Measurements from ENCODE around the gene GP1BA.

The GP1BA gene

GRCh38 chr17:4973256-4974114 is 41.4 kb downstream of the GP1BA start:
- DNase-seq (ENCODE audit: low read depth in 2 of 2): no peak

DNA sequence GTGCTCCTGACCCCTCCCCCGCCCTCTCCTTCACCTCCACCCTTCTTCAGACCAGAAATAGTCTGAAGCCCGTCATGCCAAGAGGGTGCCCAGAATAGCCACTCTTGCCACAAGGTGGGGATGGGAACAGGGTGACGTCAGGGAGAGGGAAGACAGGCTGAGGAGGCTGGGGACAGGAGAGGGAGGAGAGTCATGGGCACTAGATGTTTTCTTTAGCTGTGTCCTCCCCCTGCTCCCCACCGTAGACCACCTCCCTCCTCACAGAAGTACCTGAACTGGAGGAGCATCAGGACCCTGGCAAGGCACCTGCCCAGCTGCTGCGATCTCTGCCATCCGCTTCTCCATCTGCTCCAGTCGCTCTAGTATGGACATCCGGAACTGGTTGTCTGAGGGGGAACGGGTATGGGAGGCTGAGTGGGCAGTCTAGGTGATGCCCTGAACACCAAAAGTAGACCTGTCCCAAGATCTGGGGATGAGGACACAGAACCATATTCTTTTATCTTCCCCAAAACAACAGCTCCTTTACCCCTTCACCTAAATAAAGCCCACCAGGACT is 42.1 kb downstream of the GP1BA start:
- DNase-seq (ENCODE audit: low read depth in 2 of 2): no peak

- DNase-seq (ENCODE audit: low read depth in 2 of 2): no peak
Measured at GRCh38 chr17:4978726-4979125, 46.6 kb downstream of the GP1BA start.

GRCh38 chr17:4980644-4981216 is 48.7 kb downstream of the GP1BA start:
- no peak for DNase-seq (ENCODE audit: low read depth in 2 of 2)

GRCh38 chr17:4982305-4982704 is 50.2 kb downstream of the GP1BA start:
- no peak for DNase-seq (ENCODE audit: low read depth in 2 of 2)

Measured in fibroblast of skin of left quadriceps (primary cell).